Fibroblast of lung (primary cell): Measurements from ENCODE around the gene USP36.

Source experiments
- EZH2 ChIP-seq: IDR thresholded peaks from 2 replicates; pipeline ENCODE4 v1.5.1; 2012; ENCODE audit warnings: low read length, control low read depth, mild to moderate bottlenecking; ENCODE audit errors: missing control alignments
- TF ChIP-seq, protein P1 (sequence below), 2 donors: IDR thresholded peaks in 1 of 2; conservative IDR thresholded peaks in 1 of 2; 1 replicate in 1 of 2; 2 replicates in 1 of 2; pipeline ENCODE4 v1.5.1; 2011 to 2012; ENCODE audit warnings: low read length in 2 of 2, control low read depth in 1 of 2, inconsistent platforms in 1 of 2, low read depth in 1 of 2, mild to moderate bottlenecking in 1 of 2

DNA sequence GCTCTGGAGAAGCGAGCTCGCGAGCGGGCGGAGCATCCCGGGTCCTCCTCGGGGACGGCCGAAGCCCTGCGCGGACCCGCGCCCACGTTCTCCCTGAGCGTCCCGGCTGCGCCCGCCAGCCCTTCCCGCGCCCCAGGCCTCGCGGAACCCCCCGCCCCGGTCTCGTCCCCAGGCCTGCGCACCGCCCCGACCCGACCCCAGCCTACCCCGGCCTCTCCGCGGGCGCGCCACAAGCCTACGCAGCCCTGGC is 159 bp downstream of the USP36 start:
- TF ChIP-seq EZH2: no peak
- TF ChIP-seq, protein P1, sequence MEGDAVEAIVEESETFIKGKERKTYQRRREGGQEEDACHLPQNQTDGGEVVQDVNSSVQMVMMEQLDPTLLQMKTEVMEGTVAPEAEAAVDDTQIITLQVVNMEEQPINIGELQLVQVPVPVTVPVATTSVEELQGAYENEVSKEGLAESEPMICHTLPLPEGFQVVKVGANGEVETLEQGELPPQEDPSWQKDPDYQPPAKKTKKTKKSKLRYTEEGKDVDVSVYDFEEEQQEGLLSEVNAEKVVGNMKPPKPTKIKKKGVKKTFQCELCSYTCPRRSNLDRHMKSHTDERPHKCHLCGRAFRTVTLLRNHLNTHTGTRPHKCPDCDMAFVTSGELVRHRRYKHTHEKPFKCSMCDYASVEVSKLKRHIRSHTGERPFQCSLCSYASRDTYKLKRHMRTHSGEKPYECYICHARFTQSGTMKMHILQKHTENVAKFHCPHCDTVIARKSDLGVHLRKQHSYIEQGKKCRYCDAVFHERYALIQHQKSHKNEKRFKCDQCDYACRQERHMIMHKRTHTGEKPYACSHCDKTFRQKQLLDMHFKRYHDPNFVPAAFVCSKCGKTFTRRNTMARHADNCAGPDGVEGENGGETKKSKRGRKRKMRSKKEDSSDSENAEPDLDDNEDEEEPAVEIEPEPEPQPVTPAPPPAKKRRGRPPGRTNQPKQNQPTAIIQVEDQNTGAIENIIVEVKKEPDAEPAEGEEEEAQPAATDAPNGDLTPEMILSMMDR (conservative IDR thresholded peaks at IDR 0.05 in 1 of 2, IDR thresholded peaks at IDR 0.05 in 1 of 2; ENCODE audit: low read depth in 1 of 2, low read length in 2 of 2): no peak
